ENCODE data around the gene MYH13.
"Not testable (repeated sequence)": the region's sequence is repeated elsewhere in the genome, so short reads cannot be mapped to it uniquely, and the experiment has no call there.

The MYH13 gene

GRCh38 chr17:10294180-10294579, 78.6 kb downstream of the MYH13 start:
- no peak overlapping the region for H3K4me3 ChIP-seq (ENCODE audit: low read length)
- TF ChIP-seq CTCF (conservative IDR thresholded peaks at IDR 0.05; ENCODE audit: low read length) = no peak
- DNase-seq (ENCODE audit: low read depth) = no peak

- DNase-seq (ENCODE audit: low read depth) = peak; percentile 91
- no peak for TF ChIP-seq CTCF (conservative IDR thresholded peaks at IDR 0.05; ENCODE audit: low read length)
- no peak overlapping the region for H3K4me3 ChIP-seq (ENCODE audit: low read length)
These were observed 80.5 kb downstream of the MYH13 start for GRCh38 chr17:10292057-10292937.

GRCh38 chr17:10291576-10291975, 81.2 kb downstream of the MYH13 start:
- not testable (repeated sequence) for DNase-seq (ENCODE audit: low read depth); H3K4me3 ChIP-seq (ENCODE audit: low read length)

GRCh38 chr17:10290041-10290440, 82.8 kb downstream of the MYH13 start:
- no peak overlapping the region for H3K4me3 ChIP-seq (ENCODE audit: low read length)
- DNase-seq (ENCODE audit: low read depth) = peak; percentile 73
- TF ChIP-seq CTCF (conservative IDR thresholded peaks at IDR 0.05; ENCODE audit: low read length) = no peak

GRCh38 chr17:10286324-10286723, 86.5 kb downstream of the MYH13 start:
- no peak; the same call in 1 of the 2 replicates for TF ChIP-seq CTCF (conservative IDR thresholded peaks at IDR 0.05; ENCODE audit: low read length)
- no peak overlapping the region for H3K4me3 ChIP-seq (ENCODE audit: low read length)
- DNase-seq (ENCODE audit: low read depth) = no peak

GRCh38 chr17:10285896-10286295, 86.9 kb downstream of the MYH13 start:
- no peak overlapping the region for H3K4me3 ChIP-seq (ENCODE audit: low read length)
- DNase-seq (ENCODE audit: low read depth) = no peak
- TF ChIP-seq CTCF (conservative IDR thresholded peaks at IDR 0.05; ENCODE audit: low read length) = no peak

- no peak for TF ChIP-seq CTCF (conservative IDR thresholded peaks at IDR 0.05; ENCODE audit: low read length)
- DNase-seq (ENCODE audit: low read depth) = no peak
- H3K4me3 ChIP-seq (ENCODE audit: low read length) = no peak overlapping the region
These were observed 92.7 kb downstream of the MYH13 start for GRCh38 chr17:10280068-10280467.
